Ovary (tissue), 3 donors: ENCODE data around the gene LRMDA.

Experiments
- POLR2A ChIP-seq: fragments of 450-650 bp; IDR thresholded peaks from one replicate; pipeline ENCODE4 v1.6.1; 2017; ENCODE audit warnings: antibody characterized with exemption, mild to moderate bottlenecking, moderate library complexity
- TF ChIP-seq, protein P1 (sequence below), 3 donors: fragments of 450-650 bp in 2 of 3; fragments of 200-600 bp in 1 of 3; IDR thresholded peaks; one replicate each; pipeline versions ENCODE4 v1.5.1 to v1.8.0; 2016 to 2022; ENCODE audit warnings: antibody characterized with exemption in 3 of 3, mild to moderate bottlenecking in 1 of 3
- donor health status: DM: no; HTN: no; CAD: no.

- TF ChIP-seq, protein P1, sequence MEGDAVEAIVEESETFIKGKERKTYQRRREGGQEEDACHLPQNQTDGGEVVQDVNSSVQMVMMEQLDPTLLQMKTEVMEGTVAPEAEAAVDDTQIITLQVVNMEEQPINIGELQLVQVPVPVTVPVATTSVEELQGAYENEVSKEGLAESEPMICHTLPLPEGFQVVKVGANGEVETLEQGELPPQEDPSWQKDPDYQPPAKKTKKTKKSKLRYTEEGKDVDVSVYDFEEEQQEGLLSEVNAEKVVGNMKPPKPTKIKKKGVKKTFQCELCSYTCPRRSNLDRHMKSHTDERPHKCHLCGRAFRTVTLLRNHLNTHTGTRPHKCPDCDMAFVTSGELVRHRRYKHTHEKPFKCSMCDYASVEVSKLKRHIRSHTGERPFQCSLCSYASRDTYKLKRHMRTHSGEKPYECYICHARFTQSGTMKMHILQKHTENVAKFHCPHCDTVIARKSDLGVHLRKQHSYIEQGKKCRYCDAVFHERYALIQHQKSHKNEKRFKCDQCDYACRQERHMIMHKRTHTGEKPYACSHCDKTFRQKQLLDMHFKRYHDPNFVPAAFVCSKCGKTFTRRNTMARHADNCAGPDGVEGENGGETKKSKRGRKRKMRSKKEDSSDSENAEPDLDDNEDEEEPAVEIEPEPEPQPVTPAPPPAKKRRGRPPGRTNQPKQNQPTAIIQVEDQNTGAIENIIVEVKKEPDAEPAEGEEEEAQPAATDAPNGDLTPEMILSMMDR (IDR thresholded peaks at IDR 0.05) = no peak
- TF ChIP-seq POLR2A = no peak
Measured at GRCh38 chr10:75612904-75613684, 181.7 kb downstream of the LRMDA start.
